Left cardiac atrium (tissue), 4 donors: ENCODE measurements around the gene CHST8. TPM values are rescaled to one million over a fixed set of nuclear protein-coding genes. Genes with fewer than 3 reads are reported as not detected.
"Not testable (repeated sequence)": the region's sequence is repeated elsewhere in the genome, so short reads cannot be mapped to it uniquely, and the experiment has no call there.

ENCODE experiments used
- ATAC-seq, 2 donors: fragments of 200-7000 bp; cut with Tn5 transposase; one replicate each; pipeline ENCODE4 v1.9.1; 2020; ENCODE audit warnings: mild to moderate bottlenecking in 2 of 2, moderate library complexity in 2 of 2
- DNase-seq: peaks from one replicate; pipeline ENCODE4 v3.0.0-alpha.2; 2020
- intact Hi-C, 2 donors: fragments of 100-400 bp; cut with DNase I; formaldehyde crosslinking; loops; one replicate each; pipeline versions ENCODE4 v1.14.1 to v1.15.1; 2022 to 2023
- total RNA-seq, 2 donors: library from RNA; stranded (reverse); fragmentation: NEBNext Ultra II Directional; extraction: Animal tissue kit (Norgen Biotek cat#: 25700); gene quantifications; one replicate each; pipeline ENCODE4 v1.2.1, GENCODE V29; 2021
- donor health status: DM: no; HTN: yes; CAD: no.
- donor health status: DM: no; HTN: yes; CAD: no; lungs with severe emphysema.
- donor health status: DM: yes; HTN: yes; CAD: no.
- donor health status: Dilated cardiomyopathy.

Gene CHST8
- total RNA-seq, 2 donors from 2014 or later: 0.29 to 0.42 TPM

GRCh38 chr19:33638167-33639034, 16.6 kb downstream of the CHST8 start:
- ATAC-seq (no peak), DNase-seq (no peak)

DNA sequence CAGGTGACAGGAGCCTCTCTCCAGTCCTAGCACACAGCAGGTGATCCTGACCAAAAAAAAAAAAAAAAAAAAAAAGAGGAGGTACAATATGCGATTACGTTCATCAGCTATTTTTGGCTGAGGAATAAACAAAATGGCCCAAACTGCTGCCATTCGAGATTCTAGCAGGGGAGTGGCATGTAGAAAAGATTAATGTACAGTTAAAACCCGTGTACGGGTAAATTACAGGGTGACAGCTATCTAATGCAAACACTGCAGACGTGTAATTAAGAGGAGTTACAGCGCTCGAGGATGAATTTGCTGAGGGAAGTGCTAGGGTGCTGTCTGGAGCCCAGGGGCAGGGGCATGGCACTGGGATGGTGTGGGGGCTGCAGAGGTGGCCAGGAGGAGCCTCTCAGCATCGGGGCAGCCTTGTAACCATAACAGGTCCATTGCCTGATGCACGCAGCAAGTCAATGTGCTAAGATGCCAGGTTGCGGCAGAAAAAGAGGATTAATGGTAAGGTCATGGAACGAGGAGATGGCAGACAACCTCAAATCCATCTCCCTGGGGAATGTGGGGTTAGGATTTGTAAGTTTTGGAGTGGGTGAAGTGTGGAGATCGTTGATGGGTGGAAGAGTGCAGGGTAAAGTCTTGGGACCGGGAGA, 17.4 kb downstream of the CHST8 start:
- no peak for ATAC-seq
- intact Hi-C loops: no loop called here
- DNase-seq: no peak

More at GRCh38 chr19:33638167-33639034, 16.6 kb downstream of the CHST8 start:
- intact Hi-C loops: no loop called here

DNA sequence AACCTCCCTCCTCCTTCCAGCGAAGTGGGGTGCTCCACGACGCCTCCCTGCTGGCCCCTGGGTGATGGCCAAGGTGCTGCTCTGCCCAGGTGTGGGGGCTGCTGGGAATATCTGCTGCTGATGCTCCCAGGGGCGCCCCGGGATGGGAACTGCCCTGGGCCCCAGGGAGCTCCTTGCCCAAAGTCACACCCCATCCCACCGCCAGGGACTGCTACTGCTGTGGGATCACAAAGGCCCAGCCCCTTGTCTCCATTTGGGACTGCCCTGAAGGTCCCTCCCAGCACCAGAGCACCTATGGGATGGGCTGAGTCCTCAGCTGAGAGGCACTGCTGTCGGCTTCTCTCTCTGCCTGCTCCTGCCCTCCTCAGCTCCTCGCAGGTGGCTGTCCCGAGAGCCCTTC, 19.0 kb downstream of the CHST8 start:
- ATAC-seq: no peak
- intact Hi-C loops: no loop called here
- no peak for DNase-seq

DNA sequence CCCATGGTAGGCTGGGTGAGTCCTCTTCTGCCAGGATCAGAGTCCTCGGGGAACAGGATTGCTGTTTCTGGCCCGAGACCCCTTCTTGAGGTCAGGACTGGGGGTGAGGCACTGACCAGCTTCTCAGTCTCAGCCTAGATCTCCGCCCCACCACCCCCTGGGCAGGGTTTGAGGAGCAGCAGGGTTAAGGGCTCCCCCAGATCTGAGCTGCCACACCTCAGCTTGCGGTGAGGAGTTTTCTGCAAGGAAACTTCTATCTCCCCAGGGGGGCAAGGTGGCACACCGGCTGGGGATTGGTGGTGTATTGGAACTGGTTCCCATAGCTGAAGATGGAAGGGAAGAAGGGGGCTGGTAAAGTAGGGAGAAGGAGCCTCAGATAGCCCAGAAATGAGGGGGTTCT, 19.5 kb downstream of the CHST8 start:
- intact Hi-C loops: no loop called here

GRCh38 chr19:33641956-33642498, 20.3 kb downstream of the CHST8 start:
- DNase-seq (no peak), ATAC-seq (no peak)
- intact Hi-C loops: no loop called here

More for the DNA sequence above, 19.5 kb downstream of the CHST8 start:
- DNase-seq (no peak), ATAC-seq (no peak)

- intact Hi-C loops: no loop called here
- DNase-seq (no peak), ATAC-seq (no peak)
Measured at GRCh38 chr19:33644284-33644836, 22.6 kb downstream of the CHST8 start.

DNA sequence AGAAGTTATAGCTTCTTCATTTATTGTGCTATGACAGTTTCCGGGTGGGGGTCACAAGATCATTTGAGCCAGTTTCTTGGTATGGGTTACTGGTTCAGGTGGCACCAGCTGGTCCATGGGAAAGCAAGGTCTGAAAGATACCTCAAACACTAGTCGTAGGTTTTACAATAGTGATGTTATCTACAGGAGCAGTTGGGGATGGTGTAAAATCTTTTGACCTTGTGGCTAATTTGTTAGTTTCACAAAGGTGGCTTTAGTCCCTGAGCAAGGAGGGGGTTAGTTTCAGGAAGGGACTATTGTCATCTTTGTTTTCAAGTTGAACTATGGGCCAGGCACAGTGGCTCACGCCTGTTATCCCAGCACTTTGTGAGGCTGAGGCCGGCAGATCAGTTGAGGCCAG, 24.6 kb downstream of the CHST8 start:
- DNase-seq (no peak), ATAC-seq (no peak)
- intact Hi-C loops: no loop called here

DNA sequence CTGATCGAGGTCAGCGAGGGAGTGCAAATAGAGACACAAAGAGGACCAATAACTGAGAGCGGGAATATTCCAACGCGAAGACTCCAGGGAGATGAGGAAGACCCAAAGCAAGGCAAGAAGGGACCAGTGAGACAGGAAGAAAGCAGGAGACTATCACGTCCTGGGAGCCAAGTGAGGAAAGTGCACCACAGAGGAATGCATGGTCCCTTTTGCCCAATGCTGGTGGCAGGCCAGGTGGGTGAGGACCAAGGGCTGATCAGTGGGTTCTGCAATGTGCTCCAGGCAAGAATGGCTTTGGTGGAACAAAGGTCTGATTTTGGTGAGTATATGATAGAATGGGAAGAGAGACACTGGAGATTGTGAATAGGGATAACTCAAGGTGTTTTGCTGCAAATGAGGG, 25.4 kb downstream of the CHST8 start:
- intact Hi-C loops: no loop called here
- DNase-seq: no peak
- ATAC-seq: no peak

- no peak for DNase-seq
- ATAC-seq: no peak
- intact Hi-C loops: no loop called here
Measured at GRCh38 chr19:33649627-33650305, 28.0 kb downstream of the CHST8 start.

DNA sequence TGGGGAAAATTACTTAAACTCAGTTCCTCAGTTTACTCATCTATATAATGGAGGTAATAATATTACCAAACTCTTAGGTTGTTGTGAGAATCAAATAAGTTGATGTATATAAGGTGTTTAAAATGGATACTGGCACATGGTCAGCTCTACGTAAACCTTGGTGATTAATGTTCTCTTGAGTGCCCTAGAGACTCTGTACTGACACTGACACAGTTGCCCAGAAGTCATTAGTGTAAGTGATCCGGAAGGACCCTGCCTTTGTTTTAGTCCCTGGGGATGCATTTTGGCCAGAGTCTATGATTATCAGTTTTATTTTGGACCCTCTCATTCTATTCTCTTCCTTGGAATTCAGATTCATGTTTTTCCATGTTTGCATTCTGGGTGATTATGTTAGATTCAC, 31.9 kb downstream of the CHST8 start:
- DNase-seq (no peak), ATAC-seq (no peak)
- intact Hi-C loops: no loop called here

- no peak for ATAC-seq
- intact Hi-C loops: no loop called here
- no peak for DNase-seq
Measured at GRCh38 chr19:33654840-33655508, 33.2 kb downstream of the CHST8 start.

- intact Hi-C loops: no loop called here
- ATAC-seq (no peak), DNase-seq (no peak)
Measured at GRCh38 chr19:33659835-33660234, 38.1 kb downstream of the CHST8 start.

GRCh38 chr19:33660410-33661124, 38.8 kb downstream of the CHST8 start:
- DNase-seq (no peak), ATAC-seq (no peak)
- intact Hi-C loops: no loop called here

DNA sequence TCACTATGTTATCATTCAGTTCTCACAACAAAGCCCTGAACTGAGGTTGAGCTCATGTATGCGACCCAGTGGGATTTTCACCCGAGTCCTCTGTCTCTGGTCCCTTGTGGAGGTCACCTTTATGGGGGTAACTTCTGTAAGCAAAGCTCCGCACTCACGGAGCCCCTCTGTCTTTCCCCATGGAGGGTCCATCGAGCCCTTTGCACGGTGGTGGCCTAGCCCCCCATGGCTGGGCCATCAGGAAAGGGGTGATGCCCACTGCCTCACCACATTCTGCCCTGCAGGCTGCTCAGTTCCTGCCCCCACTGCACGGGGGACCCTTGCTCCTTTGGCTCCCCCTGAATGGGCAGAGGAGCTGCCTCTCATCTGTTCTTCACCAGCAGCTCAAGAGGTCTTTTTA, 39.6 kb downstream of the CHST8 start:
- ATAC-seq (no peak), DNase-seq (no peak)
- intact Hi-C loops: no loop called here

DNA sequence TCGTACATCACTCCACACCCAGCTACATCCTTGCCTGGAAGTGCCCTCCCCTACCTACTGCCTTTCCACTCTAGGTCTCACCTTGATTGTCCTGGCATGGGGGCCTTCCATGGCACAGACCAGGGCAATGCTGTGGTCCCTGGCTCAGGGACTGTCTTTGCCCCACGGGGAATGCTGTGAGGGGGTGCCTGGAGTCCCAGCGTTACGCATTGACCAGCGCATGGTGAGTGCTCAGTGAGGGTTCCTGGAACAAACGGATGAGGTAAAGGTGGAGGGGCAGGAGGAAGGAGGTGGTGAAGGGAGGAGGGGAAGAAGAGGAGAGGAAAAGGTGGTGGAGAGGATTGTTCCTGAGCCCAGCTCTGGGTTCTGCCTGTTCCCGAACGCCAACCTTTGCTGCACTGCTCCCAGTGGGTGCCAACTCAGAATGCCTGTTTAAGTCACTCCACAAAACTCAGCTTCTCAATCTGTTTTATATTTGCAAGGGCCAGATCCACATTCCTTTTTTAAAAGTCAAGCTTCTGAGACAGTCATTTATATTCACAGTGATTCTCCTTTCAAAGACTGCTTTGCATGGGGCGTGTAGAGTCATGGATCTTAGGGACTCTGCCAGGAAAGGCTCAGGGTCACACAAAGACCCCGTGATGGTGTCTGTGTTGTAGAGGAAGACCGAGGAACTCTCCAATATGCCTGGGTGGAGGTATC, 40.8 kb downstream of the CHST8 start:
- DNase-seq (no peak), ATAC-seq (no peak)

GRCh38 chr19:33663316-33663715, 41.6 kb downstream of the CHST8 start:
- intact Hi-C loops, DNase-seq: not testable (repeated sequence)

More for the DNA sequence above, 40.8 kb downstream of the CHST8 start:
- intact Hi-C loops: no loop called here

GRCh38 chr19:33664744-33665143, 43.0 kb downstream of the CHST8 start:
- no peak for DNase-seq
- intact Hi-C loops: no loop called here
- no peak for ATAC-seq

More at GRCh38 chr19:33663316-33663715, 41.6 kb downstream of the CHST8 start:
- ATAC-seq: not testable (repeated sequence)
